IMR-90 (cell line): Measurements from ENCODE around the gene SYNPR. TPM values are rescaled to one million over a fixed set of nuclear protein-coding genes. Genes with fewer than 3 reads are reported as not detected.

ENCODE experiments used
- ATAC-seq: fragments of 200-7000 bp; cut with Tn5 transposase; 2 replicates; pipeline ENCODE4 v1.9.1; 2020; ENCODE audit warnings: low read depth, mild to moderate bottlenecking, moderate library complexity
- BruUV-seq: library from RNA; stranded (reverse); fragments of 400-500 nt; replicated peaks from 2 replicates; lab custom pipeline; 2021; lab: Mats Ljungman, UMichigan
- CTCF ChIA-PET: fragments of 300-600 bp; formaldehyde crosslinking; extraction: SDS; loops from one replicate; lab custom pipeline; 2021; ENCODE audit warnings: antibody characterized with exemption; lab: Yijun Ruan, JAX
- POLR2A ChIA-PET: fragments of 300-600 bp; sonication (Branson Sonifier 250); formaldehyde crosslinking; loops from one replicate; lab custom pipeline; 2022; ENCODE audit warnings: antibody characterized with exemption; ENCODE audit not compliant: unreplicated experiment; lab: Charles Lee
- DNase-seq: peaks from one replicate; pipeline ENCODE4 v3.0.0; 2013
- H2AFZ ChIP-seq: replicated peaks from 2 replicates; pipeline ENCODE3; 2013; ENCODE audit warnings: low read length, mild to moderate bottlenecking; ENCODE audit not compliant: poor library complexity
- H2AK5ac ChIP-seq: 2 replicates; pipeline ENCODE4 v1.6.1; 2013; ENCODE audit warnings: low read depth, low read length, inconsistent platforms
- H2AK9ac ChIP-seq: replicated peaks from 2 replicates; pipeline ENCODE3; 2013; ENCODE audit warnings: mild to moderate bottlenecking, low read depth, low read length, moderate library complexity; ENCODE audit not compliant: poor library complexity
- H2BK120ac ChIP-seq: 2 replicates; pipeline ENCODE4 v1.6.1; 2013; ENCODE audit warnings: low read depth, low read length, inconsistent platforms
- H2BK15ac ChIP-seq: 3 replicates; pipeline ENCODE4 v1.6.1; 2013; ENCODE audit warnings: low read depth, low read length, inconsistent platforms
- H2BK20ac ChIP-seq: 2 replicates; pipeline ENCODE4 v1.6.1; 2013; ENCODE audit warnings: low read depth, mild to moderate bottlenecking, inconsistent platforms, low read length, moderate library complexity
- H2BK5ac ChIP-seq: 2 replicates; pipeline ENCODE4 v1.6.1; 2013; ENCODE audit warnings: mild to moderate bottlenecking, low read depth, low read length, inconsistent platforms; ENCODE audit not compliant: poor library complexity, severe bottlenecking
- H3K14ac ChIP-seq: replicated peaks from 2 replicates; pipeline ENCODE4 v1.6.1; 2013; ENCODE audit warnings: low read depth, low read length, inconsistent platforms
- H3K18ac ChIP-seq: 2 replicates; pipeline ENCODE4 v1.6.1; 2013; ENCODE audit warnings: low read depth, low read length, control low read depth
- H3K23ac ChIP-seq: 2 replicates; pipeline ENCODE4 v1.6.1; 2013; ENCODE audit warnings: low read depth, low read length, inconsistent platforms
- H3K27ac ChIP-seq: 2 replicates; pipeline ENCODE4 v1.5.1; 2013; ENCODE audit warnings: mild to moderate bottlenecking, control low read depth, low read length; ENCODE audit not compliant: insufficient read depth
- H3K27me3 ChIP-seq: 2 replicates; pipeline ENCODE4 v1.6.1; 2013; ENCODE audit warnings: low read length; ENCODE audit not compliant: control insufficient read depth, insufficient read depth
- H3K36me3 ChIP-seq: 2 replicates; pipeline ENCODE4 v1.6.1; 2013; ENCODE audit warnings: low read length, mixed read lengths; ENCODE audit not compliant: control insufficient read depth, insufficient read depth
- H3K4ac ChIP-seq: 2 replicates; pipeline ENCODE4 v1.6.1; 2013; ENCODE audit warnings: low read depth, low read length, inconsistent platforms
- H3K4me1 ChIP-seq: 2 replicates; pipeline ENCODE4 v1.6.1; 2013; ENCODE audit warnings: low read length, mixed read lengths; ENCODE audit not compliant: control insufficient read depth, insufficient read depth
- H3K4me2 ChIP-seq: 2 replicates; pipeline ENCODE4 v1.6.1; 2013; ENCODE audit warnings: low read depth, mild to moderate bottlenecking, control low read depth, low read length, moderate library complexity
- H3K4me3 ChIP-seq: 2 replicates; pipeline ENCODE4 v1.5.1; 2013; ENCODE audit warnings: low read depth, mild to moderate bottlenecking, control low read depth, low read length, moderate library complexity; ENCODE audit not compliant: insufficient read depth
- H3K56ac ChIP-seq: 2 replicates; pipeline ENCODE4 v1.6.1; 2013; ENCODE audit warnings: low read length, inconsistent platforms; ENCODE audit not compliant: insufficient read depth; ENCODE audit errors: extremely low read depth
- H3K79me1 ChIP-seq, 2 experiments: 2 replicates each; pipeline ENCODE4 v1.6.1; 2013; ENCODE audit warnings: low read length in 2 of 2, inconsistent platforms in 1 of 2, low read depth in 1 of 2
- H3K9ac ChIP-seq: 2 replicates; pipeline ENCODE4 v1.6.1; 2013; ENCODE audit warnings: low read depth, low read length, control low read depth
- H3K9me1 ChIP-seq: 2 replicates; pipeline ENCODE4 v1.6.1; 2013; ENCODE audit warnings: low read length, inconsistent platforms; ENCODE audit not compliant: insufficient read depth
- H3K9me3 ChIP-seq: 2 replicates; pipeline ENCODE4 v1.6.1; 2013; ENCODE audit warnings: low read length; ENCODE audit not compliant: control insufficient read depth, insufficient read depth
- H4K20me1 ChIP-seq: 2 replicates; pipeline ENCODE4 v1.6.1; 2013; ENCODE audit warnings: low read length, inconsistent platforms; ENCODE audit not compliant: insufficient read depth
- H4K5ac ChIP-seq: 2 replicates; pipeline ENCODE4 v1.6.1; 2013; ENCODE audit warnings: mild to moderate bottlenecking, low read depth, low read length, control low read depth
- H4K8ac ChIP-seq, 2 experiments: 2 replicates each; pipeline ENCODE4 v1.6.1; 2013; ENCODE audit warnings: low read depth in 2 of 2, low read length in 2 of 2, control low read depth in 1 of 2, inconsistent platforms in 1 of 2
- H4K91ac ChIP-seq: 2 replicates; pipeline ENCODE4 v1.6.1; 2013; ENCODE audit warnings: low read depth, low read length, inconsistent platforms; ENCODE audit not compliant: insufficient read depth
- BHLHE40 ChIP-seq: fragments of 150-350 bp; IDR thresholded peaks from 2 replicates; pipeline ENCODE4 v1.6.1; 2016; ENCODE audit warnings: mild to moderate bottlenecking, low read depth, low read length
- CEBPB ChIP-seq: IDR thresholded peaks from 2 replicates; pipeline ENCODE4 v1.6.1; 2012; ENCODE audit warnings: low read depth, low read length, improper control_type of control experiment
- CTCF ChIP-seq: conservative IDR thresholded peaks from 2 replicates; pipeline ENCODE4 v1.5.1; 2012; ENCODE audit warnings: mild to moderate bottlenecking, low read depth, low read length, improper control_type of control experiment
- ELK1 ChIP-seq: fragments of 150-350 bp; IDR thresholded peaks from 2 replicates; pipeline ENCODE4 v1.6.1; 2016; ENCODE audit warnings: low read depth, mild to moderate bottlenecking, low read length, moderate library complexity, borderline replicate concordance
- MAZ ChIP-seq: IDR thresholded peaks from 2 replicates; pipeline ENCODE4 v1.6.1; 2012; ENCODE audit warnings: low read depth, mild to moderate bottlenecking, low read length, improper control_type of control experiment, moderate library complexity, borderline replicate concordance
- NFE2L2 ChIP-seq: fragments of 150-350 bp; IDR thresholded peaks from 2 replicates; pipeline ENCODE4 v1.6.1; 2016; ENCODE audit warnings: low read depth, mild to moderate bottlenecking, low read length
- RFX5 ChIP-seq: IDR thresholded peaks from 2 replicates; pipeline ENCODE4 v1.8.0; 2012; ENCODE audit warnings: low read depth, mild to moderate bottlenecking, low read length, moderate library complexity
- USF2 ChIP-seq: fragments of 150-350 bp; IDR thresholded peaks from 2 replicates; pipeline ENCODE4 v1.6.1; 2017; ENCODE audit warnings: mild to moderate bottlenecking, antibody characterized with exemption, low read length, low read depth
- WGBS, 2 experiments: methylation state at CpG; one replicate each; pipeline versions ENCODE4 v1.1.5 to v1.1.7; 2013; ENCODE audit warnings: missing lambda C conversion rate in 2 of 2; ENCODE audit not compliant: insufficient read length in 1 of 2; ENCODE audit errors: extremely low coverage in 2 of 2; 5-methylcytosine and 5-hydroxymethylcytosine counted together
- dilution Hi-C: fragments of 300-500 bp; cut with HindIII; formaldehyde crosslinking; loops from one replicate; pipeline ENCODE4 v1.14.3; 2018; ENCODE audit warnings: low sequenced_read_pairs; ENCODE audit not compliant: unreplicated experiment
- in situ Hi-C: fragments of 300-500 bp; cut with MboI; formaldehyde crosslinking; loops from 3 replicates; pipeline ENCODE4 v1.14.3; 2019; ENCODE audit warnings: low sequenced_read_pairs, inconsistent platforms, mixed read lengths
- intact Hi-C: fragments of 100-400 bp; cut with micrococcal nuclease; formaldehyde crosslinking; loops from 2 replicates; pipeline ENCODE4 v1.10.0; 2022
- polyA plus RNA-seq, 3 experiments: library from polyadenylated mRNA; depleted of rRNA; stranded (reverse); fragments of >200 nt; gene quantifications; 2 replicates each; pipeline ENCODE4 v1.2.3, GENCODE V29; 2012; ENCODE audit warnings: low replicate concordance in 1 of 3
- total RNA-seq: library from RNA; depleted of rRNA; stranded (reverse); fragments of >200 nt; gene quantifications from 2 replicates; pipeline ENCODE4 v1.2.3, GENCODE V29; 2012

The SYNPR gene
- total and polyA plus RNA-seq, 2 of the 4 experiments (the other 2 are of a cell fraction) = not detected

- no peak overlapping the region for H3K18ac ChIP-seq
- no peak overlapping the region for H2BK15ac ChIP-seq
- no peaks in the 10 kb centered on the region for H3K4me1 ChIP-seq
- ATAC-seq (no peak), DNase-seq (no peak)
- no peak overlapping the region for H2BK120ac ChIP-seq
- H4K5ac ChIP-seq = no peak overlapping the region
- in situ Hi-C loops = no loop called here
- no peak overlapping the region for H3K56ac ChIP-seq
- no TSS peak for BruUV-seq
- no peaks in the 10 kb centered on the region for H3K36me3 ChIP-seq
- no peaks in the 10 kb centered on the region for H3K9me3 ChIP-seq
- no peaks in the 10 kb centered on the region for H3K27me3 ChIP-seq
- no peak overlapping the region for H3K27ac ChIP-seq
- H3K79me1 ChIP-seq = no peaks in the 10 kb centered on the region
- ChIA-PET CTCF (no interaction called here), POLR2A (no interaction called here)
- no peak overlapping the region for H2AFZ ChIP-seq
- H3K4me2 ChIP-seq = no peak overlapping the region
- H4K20me1 ChIP-seq = no peaks in the 10 kb centered on the region
- no peak overlapping the region for H2AK9ac ChIP-seq
- intact Hi-C loops = no loop called here
- H3K4ac ChIP-seq = no peak overlapping the region
- no peak overlapping the region for H3K4me3 ChIP-seq
- 27% methylated on average over 3 of the region's 6 CpGs; no CpG with 5 or more reads in 1 of the 2 experiments for WGBS, 2 experiments
- TF ChIP-seq CEBPB (no peak), CTCF (no peak), USF2 (no peak), NFE2L2 (no peak), ELK1 (no peak), RFX5 (no peak), MAZ (no peak), BHLHE40 (no peak)
- no peak overlapping the region for H2AK5ac ChIP-seq
- H3K9me1 ChIP-seq = no peaks in the 10 kb centered on the region
- H4K91ac ChIP-seq = no peak overlapping the region
- no peak overlapping the region for H4K8ac ChIP-seq
- H3K23ac ChIP-seq = no peak overlapping the region
- no peak overlapping the region for H3K14ac ChIP-seq
- H2BK20ac ChIP-seq = no peak overlapping the region
- no peak overlapping the region for H3K9ac ChIP-seq
- dilution Hi-C loops = no loop called here
- no peak overlapping the region for H2BK5ac ChIP-seq
These were observed 178.8 kb downstream of the SYNPR start for GRCh38 chr3:63456901-63457300.
